ENCODE data around the gene CHRNA4. TPM values are rescaled to one million over a fixed set of nuclear protein-coding genes. Genes with fewer than 3 reads are reported as not detected.

The CHRNA4 gene
- total RNA-seq, 1 experiment from 2014 or later: not detected

GRCh38 chr20:63297796-63298572 lies 63.2 kb downstream of the CHRNA4 start:
- no peak for DNase-seq (ENCODE audit: low read depth, low spot score)
- in situ Hi-C loops (cut with HindIII; ENCODE audit: low pct_unique_long_range_greater_than_20kb, low sequenced_read_pairs): no loop called here

GRCh38 chr20:63297371-63297781 lies 63.8 kb downstream of the CHRNA4 start:
- DNase-seq (ENCODE audit: low read depth, low spot score): no peak
- in situ Hi-C loops (cut with HindIII; ENCODE audit: low pct_unique_long_range_greater_than_20kb, low sequenced_read_pairs): no loop called here

- in situ Hi-C loops (cut with HindIII; ENCODE audit: low pct_unique_long_range_greater_than_20kb, low sequenced_read_pairs): no loop called here
- no peak for DNase-seq (ENCODE audit: low read depth, low spot score)
Measured at GRCh38 chr20:63296531-63297299, 64.4 kb downstream of the CHRNA4 start.

DNA sequence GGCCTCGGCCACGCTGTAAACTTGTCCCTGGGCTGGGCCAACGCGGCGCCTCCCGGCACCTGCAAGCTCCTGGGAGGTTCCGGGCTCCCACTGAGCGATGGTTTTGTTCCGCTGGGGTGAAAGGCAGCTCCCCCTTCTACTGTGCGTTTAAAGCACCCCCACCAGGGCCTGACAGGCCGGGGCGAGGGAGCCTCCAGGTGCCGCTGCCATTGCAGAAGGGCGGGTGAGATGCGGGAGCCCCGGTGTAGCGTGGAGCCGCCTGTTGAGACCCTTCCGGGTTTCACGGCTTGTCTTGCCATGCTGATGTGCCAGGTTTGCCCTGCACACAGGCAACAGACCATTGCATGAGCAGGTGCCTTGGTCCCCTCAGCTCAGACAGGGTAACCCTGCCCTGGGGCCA lies 65.3 kb downstream of the CHRNA4 start:
- no peak for DNase-seq (ENCODE audit: low read depth, low spot score)
- in situ Hi-C loops (cut with HindIII; ENCODE audit: low pct_unique_long_range_greater_than_20kb, low sequenced_read_pairs): no loop called here

- in situ Hi-C loops (cut with HindIII; ENCODE audit: low pct_unique_long_range_greater_than_20kb, low sequenced_read_pairs): no loop called here
- no peak for DNase-seq (ENCODE audit: low read depth, low spot score)
Measured at GRCh38 chr20:63295422-63295821, 65.7 kb downstream of the CHRNA4 start.

DNA sequence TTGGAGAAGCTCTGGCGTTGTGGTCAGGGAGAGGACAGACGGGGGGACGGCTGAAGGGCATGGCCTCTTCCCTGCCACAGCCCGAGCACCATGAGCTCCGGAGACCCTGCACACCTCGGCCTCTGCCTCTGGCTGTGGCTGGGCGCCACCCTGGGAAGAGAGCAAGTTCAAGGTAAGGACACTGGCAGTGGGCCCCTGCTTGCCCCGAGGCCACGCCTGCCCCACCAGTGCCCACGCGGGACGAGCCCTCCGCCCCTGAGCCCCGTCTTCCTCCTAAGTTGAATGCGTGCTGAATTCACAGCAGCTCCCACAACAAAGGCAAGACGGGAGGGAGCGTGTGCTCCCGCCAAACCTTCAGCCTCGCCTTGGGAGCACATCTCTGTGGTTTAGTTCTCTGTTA lies 66.1 kb downstream of the CHRNA4 start:
- in situ Hi-C loops (cut with HindIII; ENCODE audit: low pct_unique_long_range_greater_than_20kb, low sequenced_read_pairs): no loop called here
- DNase-seq (ENCODE audit: low read depth, low spot score): no peak

DNA sequence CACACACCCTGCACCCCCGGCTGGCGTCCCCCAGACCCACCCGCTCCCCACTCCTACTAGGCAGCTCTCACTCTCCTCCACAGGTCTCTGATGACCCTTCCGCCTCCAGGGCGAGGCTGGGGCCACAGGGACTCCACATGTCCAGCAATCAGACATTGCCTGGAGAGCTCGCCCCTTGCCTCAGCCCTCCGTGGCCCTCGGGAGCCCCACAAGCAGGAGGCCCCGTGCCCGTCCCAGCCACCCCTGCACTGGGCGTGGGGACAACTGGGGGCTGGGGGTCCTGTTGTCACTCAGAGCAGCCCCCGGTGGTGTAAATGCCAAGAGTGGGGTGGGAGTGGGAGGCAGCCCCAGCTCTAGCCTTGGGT lies 66.6 kb downstream of the CHRNA4 start:
- DNase-seq (ENCODE audit: low read depth, low spot score): no peak
- in situ Hi-C loops (cut with HindIII; ENCODE audit: low pct_unique_long_range_greater_than_20kb, low sequenced_read_pairs): no loop called here

- DNase-seq (ENCODE audit: low read depth, low spot score): no peak
- in situ Hi-C loops (cut with HindIII; ENCODE audit: low pct_unique_long_range_greater_than_20kb, low sequenced_read_pairs): no loop called here
Measured at GRCh38 chr20:63293871-63294535, 67.1 kb downstream of the CHRNA4 start.

DNA sequence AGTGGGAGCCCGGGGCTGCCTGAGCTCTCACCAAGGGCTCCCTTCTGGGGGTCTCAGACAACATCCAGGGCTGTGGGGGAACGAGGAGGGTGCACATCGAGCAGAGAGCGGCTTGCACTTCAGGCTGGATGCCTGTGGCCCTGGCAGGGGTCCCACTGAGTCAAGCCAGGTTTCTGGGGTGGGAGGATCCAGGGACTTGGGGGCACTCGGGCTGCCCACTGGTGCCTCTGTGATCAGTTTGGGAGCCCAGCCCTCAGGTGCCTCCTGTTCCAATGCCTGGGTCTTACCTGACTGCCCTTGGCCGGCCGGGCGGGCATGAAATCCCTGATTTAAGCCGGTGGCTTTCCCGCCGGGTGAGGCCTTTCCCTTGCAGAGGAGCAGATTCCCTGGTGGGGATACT lies 67.7 kb downstream of the CHRNA4 start:
- DNase-seq (ENCODE audit: low read depth, low spot score): no peak
- in situ Hi-C loops (cut with HindIII; ENCODE audit: low pct_unique_long_range_greater_than_20kb, low sequenced_read_pairs): no loop called here

Small RNA genes lying within 50 kb of the gene (small RNA-seq; reads per million reads assigned to genes)
- gene RNU6-994P: 0 reads per million in 2 experiments

Other genes with a start within 250 kb of the CHRNA4 start
- gene YTHDF1, start 145.2 kb downstream of the CHRNA4 start, total RNA-seq (2014; rRNA removed; shearing (Covaris generic)): 28.7 and 31.8 TPM in 2 replicates
- gene BIRC7, start 125.4 kb downstream of the CHRNA4 start, total RNA-seq (2014; rRNA removed; shearing (Covaris generic)): 7.7 and 12.3 TPM in 2 replicates
- not detected in 2 replicates for gene NKAIN4, start 106.9 kb downstream of the CHRNA4 start, total RNA-seq (2014; rRNA removed; shearing (Covaris generic))
- gene ARFGAP1, start 88.5 kb downstream of the CHRNA4 start, total RNA-seq (2014; rRNA removed; shearing (Covaris generic)): 53.0 and 61.5 TPM in 2 replicates
- not detected in 2 replicates for gene COL20A1, start 68.2 kb downstream of the CHRNA4 start, total RNA-seq (2014; rRNA removed; shearing (Covaris generic))
- gene KCNQ2, start 111.3 kb upstream of the CHRNA4 start, total RNA-seq (2014; rRNA removed; shearing (Covaris generic)): 4.3 and 6.2 TPM in 2 replicates
- 31.7 and 32.6 TPM in 2 replicates for gene EEF1A2, start 137.7 kb upstream of the CHRNA4 start, total RNA-seq (2014; rRNA removed; shearing (Covaris generic))
- 29.6 and 37.5 TPM in 2 replicates for gene PPDPF, start 159.4 kb upstream of the CHRNA4 start, total RNA-seq (2014; rRNA removed; shearing (Covaris generic))
- 0.19 TPM in 1 of 2 replicates, not detected in the other for gene PTK6, start 176.0 kb upstream of the CHRNA4 start, total RNA-seq (2014; rRNA removed; shearing (Covaris generic))
- gene SRMS, start 186.4 kb upstream of the CHRNA4 start, total RNA-seq (2014; rRNA removed; shearing (Covaris generic)): not detected in 2 replicates
- gene FNDC11, start 192.8 kb upstream of the CHRNA4 start, total RNA-seq (2014; rRNA removed; shearing (Covaris generic)): 0.05 TPM in 1 of 2 replicates, not detected in the other
- 20.7 and 21.7 TPM in 2 replicates for gene HELZ2, start 212.9 kb upstream of the CHRNA4 start, total RNA-seq (2014; rRNA removed; shearing (Covaris generic))

Data from SK-MEL-5 (cell line).